Measurements from ENCODE around the gene NTN5. TPM values are rescaled to one million over a fixed set of nuclear protein-coding genes. Genes with fewer than 3 reads are reported as not detected.
"Not testable (repeated sequence)": the region's sequence is repeated elsewhere in the genome, so short reads cannot be mapped to it uniquely, and the experiment has no call there.

The NTN5 gene
- total RNA-seq, 2 donors from 2014 or later = 0.54 to 2.8 TPM

- peak; percentile 13 for ATAC-seq (ENCODE audit: insufficient number of reproducible peaks, low FRiP score, low read depth)
- peaks cover 44 to 74% of the 10 kb centered on the region in 2 donors for H3K4me1 ChIP-seq (ENCODE audit: control insufficient read depth in 1 of 2, low read depth in 2 of 2)
- H3K9me3 ChIP-seq = no peaks in the 10 kb centered on the region
Observed at GRCh38 chr19:48634424-48635262, 38.2 kb downstream of the NTN5 start.

DNA sequence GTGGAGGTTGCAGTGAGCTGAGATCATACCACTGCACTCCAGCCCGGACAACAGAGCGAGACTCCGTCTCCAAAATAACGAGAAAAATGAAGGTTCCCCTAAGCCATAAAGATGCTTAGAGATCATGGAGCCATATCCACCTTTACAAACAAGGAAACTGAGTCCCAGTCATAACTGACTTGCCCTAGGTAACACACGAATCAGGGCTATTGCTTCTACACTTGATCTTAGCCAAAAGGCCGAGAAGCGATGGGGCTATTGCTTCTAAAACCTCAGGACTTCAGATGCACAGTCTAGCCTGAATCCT, 38.8 kb downstream of the NTN5 start:
- ATAC-seq (ENCODE audit: insufficient number of reproducible peaks, low FRiP score, low read depth) (no peak), DNase-seq (ENCODE audit: low spot score) (no peak)
- Histone ChIP-seq H3K27me3 (replicated peaks; ENCODE audit: insufficient read depth) (no peaks in the 10 kb centered on the region), H3K27ac (peak overlapping the region; percentile 41 to 98), H3K36me3 (no peaks in the 10 kb centered on the region), H3K9me3 (no peaks in the 10 kb centered on the region), H3K4me3 (peak overlapping the region; percentile 90), H3K4me1 (ENCODE audit: control insufficient read depth in 1 of 2, low read depth in 2 of 2) (peaks cover 44 to 76% of the 10 kb centered on the region in 2 donors)
- TF ChIP-seq, protein P1, sequence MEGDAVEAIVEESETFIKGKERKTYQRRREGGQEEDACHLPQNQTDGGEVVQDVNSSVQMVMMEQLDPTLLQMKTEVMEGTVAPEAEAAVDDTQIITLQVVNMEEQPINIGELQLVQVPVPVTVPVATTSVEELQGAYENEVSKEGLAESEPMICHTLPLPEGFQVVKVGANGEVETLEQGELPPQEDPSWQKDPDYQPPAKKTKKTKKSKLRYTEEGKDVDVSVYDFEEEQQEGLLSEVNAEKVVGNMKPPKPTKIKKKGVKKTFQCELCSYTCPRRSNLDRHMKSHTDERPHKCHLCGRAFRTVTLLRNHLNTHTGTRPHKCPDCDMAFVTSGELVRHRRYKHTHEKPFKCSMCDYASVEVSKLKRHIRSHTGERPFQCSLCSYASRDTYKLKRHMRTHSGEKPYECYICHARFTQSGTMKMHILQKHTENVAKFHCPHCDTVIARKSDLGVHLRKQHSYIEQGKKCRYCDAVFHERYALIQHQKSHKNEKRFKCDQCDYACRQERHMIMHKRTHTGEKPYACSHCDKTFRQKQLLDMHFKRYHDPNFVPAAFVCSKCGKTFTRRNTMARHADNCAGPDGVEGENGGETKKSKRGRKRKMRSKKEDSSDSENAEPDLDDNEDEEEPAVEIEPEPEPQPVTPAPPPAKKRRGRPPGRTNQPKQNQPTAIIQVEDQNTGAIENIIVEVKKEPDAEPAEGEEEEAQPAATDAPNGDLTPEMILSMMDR (IDR thresholded peaks at IDR 0.05) = no peak

More at GRCh38 chr19:48634424-48635262, 38.2 kb downstream of the NTN5 start:
- Histone ChIP-seq H3K36me3 (no peaks in the 10 kb centered on the region), H3K27me3 (replicated peaks; ENCODE audit: insufficient read depth) (no peaks in the 10 kb centered on the region), H3K4me3 (peak overlapping the region; percentile 90), H3K27ac (peak overlapping the region; percentile 97 to 98)
- TF ChIP-seq, protein P1 (IDR thresholded peaks at IDR 0.05) = no peak
- DNase-seq (ENCODE audit: low spot score) = peak; percentile 90

- Histone ChIP-seq H3K27me3 (replicated peaks; ENCODE audit: insufficient read depth) (no peaks in the 10 kb centered on the region), H3K4me1 (ENCODE audit: control insufficient read depth in 1 of 2, low read depth in 2 of 2) (peaks cover 40 to 70% of the 10 kb centered on the region in 2 donors), H3K36me3 (no peaks in the 10 kb centered on the region), H3K27ac (peak overlapping the region; percentile 44 to 98), H3K4me3 (peak overlapping the region; percentile 90), H3K9me3 (no peaks in the 10 kb centered on the region)
- no peak for ATAC-seq (ENCODE audit: insufficient number of reproducible peaks, low FRiP score, low read depth)
- TF ChIP-seq, protein P1 (IDR thresholded peaks at IDR 0.05) = no peak
- no peak for DNase-seq (ENCODE audit: low spot score)
Observed at GRCh38 chr19:48633148-48634035, 39.4 kb downstream of the NTN5 start.

DNA sequence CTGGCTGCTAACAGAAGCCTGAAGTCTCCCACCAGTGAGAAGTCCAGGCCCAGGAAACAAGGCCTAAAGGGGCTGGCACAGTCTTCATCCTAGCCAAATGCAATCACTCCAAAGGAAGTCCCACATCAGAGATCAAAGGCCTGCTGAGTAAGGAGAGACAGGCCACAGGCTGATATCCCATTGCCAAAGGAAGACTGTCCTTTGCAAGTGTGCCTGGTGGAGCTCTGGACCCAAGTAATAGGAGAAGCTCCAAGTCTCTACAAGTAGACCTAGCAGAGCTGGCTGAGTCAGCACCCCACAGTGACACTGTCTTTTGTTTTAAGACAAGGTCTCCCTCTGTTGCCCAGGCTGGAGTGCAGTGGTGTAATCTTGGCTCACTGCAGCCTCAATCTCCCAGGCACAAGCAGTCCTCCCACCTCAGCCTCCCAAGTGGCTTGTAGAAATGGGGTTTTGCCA, 40.1 kb downstream of the NTN5 start:
- no peak for ATAC-seq (ENCODE audit: insufficient number of reproducible peaks, low FRiP score, low read depth)
- no peak for DNase-seq (ENCODE audit: low spot score)
- H3K36me3 ChIP-seq = no peaks in the 10 kb centered on the region
- H3K27ac ChIP-seq = peak overlapping the region; percentile 18 to 44
- H3K4me1 ChIP-seq (ENCODE audit: control insufficient read depth in 1 of 2, low read depth in 2 of 2) = peaks cover 39 to 69% of the 10 kb centered on the region in 2 donors
- no peaks in the 10 kb centered on the region for H3K27me3 ChIP-seq (replicated peaks; ENCODE audit: insufficient read depth)
- no peak overlapping the region for H3K4me3 ChIP-seq
- H3K9me3 ChIP-seq = no peaks in the 10 kb centered on the region
- TF ChIP-seq, protein P1 (IDR thresholded peaks at IDR 0.05) = no peak

DNA sequence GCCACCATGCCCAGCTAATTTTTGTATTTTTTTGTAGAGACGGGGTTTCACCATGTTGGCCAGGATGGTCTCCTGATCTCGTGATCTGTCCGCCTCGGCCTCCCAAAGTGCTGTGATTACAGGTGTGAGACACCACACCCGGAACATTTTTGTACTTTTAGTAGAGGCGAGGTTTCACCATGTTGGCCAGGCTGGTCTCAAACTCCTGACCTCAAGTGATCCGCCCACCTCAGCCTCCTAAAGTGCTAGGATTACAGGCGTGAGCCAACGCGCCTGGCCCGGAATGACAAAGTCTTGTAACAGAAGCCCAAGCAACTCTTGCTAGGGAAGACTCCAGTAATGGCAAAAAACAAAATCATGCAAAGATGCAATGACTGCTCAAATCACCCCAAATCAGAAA, 40.5 kb downstream of the NTN5 start:
- H3K27me3 ChIP-seq (replicated peaks; ENCODE audit: insufficient read depth); ATAC-seq (ENCODE audit: insufficient number of reproducible peaks, low FRiP score, low read depth); H3K4me3 ChIP-seq; DNase-seq (ENCODE audit: low spot score); H3K9me3 ChIP-seq; H3K36me3 ChIP-seq: not testable (repeated sequence)
- Histone ChIP-seq H3K27ac (peak overlapping the region in 1 of 2 donors; percentile 44), H3K4me1 (ENCODE audit: control insufficient read depth in 1 of 2, low read depth in 2 of 2) (peaks cover 39 to 69% of the 10 kb centered on the region in 2 donors)

All from thoracic aorta (tissue), 2 donors.